Measurements from ENCODE around the gene AJAP1. TPM values are rescaled to one million over a fixed set of nuclear protein-coding genes. Genes with fewer than 3 reads are reported as not detected.

The AJAP1 gene
- total RNA-seq, 1 donor from 2014 or later, result 0.21 TPM

- Mint-ChIP-seq H3K36me3 (ENCODE audit: low read depth, unreplicated experiment) (no peaks in the 10 kb centered on the region), H3K4me1 (ENCODE audit: unreplicated experiment) (peaks cover 11% of the 10 kb centered on the region), H3K27me3 (ENCODE audit: unreplicated experiment) (peaks cover 7% of the 10 kb centered on the region), H3K9me3 (ENCODE audit: unreplicated experiment) (no peaks in the 10 kb centered on the region), H3K4me3 (ENCODE audit: unreplicated experiment) (no peak overlapping the region), H3K27ac (ENCODE audit: unreplicated experiment) (no peak overlapping the region)
- TF ChIP-seq, protein P1, sequence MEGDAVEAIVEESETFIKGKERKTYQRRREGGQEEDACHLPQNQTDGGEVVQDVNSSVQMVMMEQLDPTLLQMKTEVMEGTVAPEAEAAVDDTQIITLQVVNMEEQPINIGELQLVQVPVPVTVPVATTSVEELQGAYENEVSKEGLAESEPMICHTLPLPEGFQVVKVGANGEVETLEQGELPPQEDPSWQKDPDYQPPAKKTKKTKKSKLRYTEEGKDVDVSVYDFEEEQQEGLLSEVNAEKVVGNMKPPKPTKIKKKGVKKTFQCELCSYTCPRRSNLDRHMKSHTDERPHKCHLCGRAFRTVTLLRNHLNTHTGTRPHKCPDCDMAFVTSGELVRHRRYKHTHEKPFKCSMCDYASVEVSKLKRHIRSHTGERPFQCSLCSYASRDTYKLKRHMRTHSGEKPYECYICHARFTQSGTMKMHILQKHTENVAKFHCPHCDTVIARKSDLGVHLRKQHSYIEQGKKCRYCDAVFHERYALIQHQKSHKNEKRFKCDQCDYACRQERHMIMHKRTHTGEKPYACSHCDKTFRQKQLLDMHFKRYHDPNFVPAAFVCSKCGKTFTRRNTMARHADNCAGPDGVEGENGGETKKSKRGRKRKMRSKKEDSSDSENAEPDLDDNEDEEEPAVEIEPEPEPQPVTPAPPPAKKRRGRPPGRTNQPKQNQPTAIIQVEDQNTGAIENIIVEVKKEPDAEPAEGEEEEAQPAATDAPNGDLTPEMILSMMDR (IDR thresholded peaks at IDR 0.05; ENCODE audit: unreplicated experiment), result no peak
- no peak for DNase-seq (ENCODE audit: low spot score)
These were observed 79.2 kb downstream of the AJAP1 start for GRCh38 chr1:4733446-4734177.

DNA sequence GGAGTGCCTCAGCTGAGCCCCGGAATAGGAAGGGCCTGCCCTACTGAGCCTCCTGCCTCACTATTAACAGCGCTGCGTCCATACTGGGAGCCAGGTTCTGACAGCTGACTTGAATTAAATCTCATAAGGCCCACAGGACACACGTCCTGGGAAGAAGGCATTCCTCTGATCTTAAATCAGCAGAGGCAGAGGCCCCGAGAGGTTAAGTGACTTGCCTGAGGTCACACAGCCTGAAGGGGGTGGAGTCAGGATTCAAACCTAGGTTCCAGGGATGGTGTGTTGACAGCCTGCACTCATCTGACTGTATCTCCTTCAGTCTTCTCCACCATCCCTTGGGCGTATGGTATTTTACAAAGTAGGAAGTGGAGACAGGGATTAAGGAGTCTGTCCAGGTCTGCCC, 79.8 kb downstream of the AJAP1 start:
- Mint-ChIP-seq H3K4me3 (ENCODE audit: unreplicated experiment) (no peak overlapping the region), H3K36me3 (ENCODE audit: low read depth, unreplicated experiment) (no peaks in the 10 kb centered on the region), H3K27me3 (ENCODE audit: unreplicated experiment) (peaks cover 7% of the 10 kb centered on the region), H3K4me1 (ENCODE audit: unreplicated experiment) (peaks cover 11% of the 10 kb centered on the region), H3K27ac (ENCODE audit: unreplicated experiment) (no peak overlapping the region), H3K9me3 (ENCODE audit: unreplicated experiment) (no peaks in the 10 kb centered on the region)
- DNase-seq (ENCODE audit: low spot score), result no peak
- TF ChIP-seq, protein P1 (IDR thresholded peaks at IDR 0.05; ENCODE audit: unreplicated experiment), result no peak

- TF ChIP-seq, protein P1 (IDR thresholded peaks at IDR 0.05; ENCODE audit: unreplicated experiment), result no peak
- peaks cover 11% of the 10 kb centered on the region for H3K4me1 Mint-ChIP-seq (ENCODE audit: unreplicated experiment)
- DNase-seq (ENCODE audit: low spot score), result no peak
- H3K4me3 Mint-ChIP-seq (ENCODE audit: unreplicated experiment), result no peak overlapping the region
- H3K27me3 Mint-ChIP-seq (ENCODE audit: unreplicated experiment), result peaks cover 7% of the 10 kb centered on the region
- no peak overlapping the region for H3K27ac Mint-ChIP-seq (ENCODE audit: unreplicated experiment)
- no peaks in the 10 kb centered on the region for H3K9me3 Mint-ChIP-seq (ENCODE audit: unreplicated experiment)
- H3K36me3 Mint-ChIP-seq (ENCODE audit: low read depth, unreplicated experiment), result no peaks in the 10 kb centered on the region
These were observed 80.4 kb downstream of the AJAP1 start for GRCh38 chr1:4734791-4735190.

DNA sequence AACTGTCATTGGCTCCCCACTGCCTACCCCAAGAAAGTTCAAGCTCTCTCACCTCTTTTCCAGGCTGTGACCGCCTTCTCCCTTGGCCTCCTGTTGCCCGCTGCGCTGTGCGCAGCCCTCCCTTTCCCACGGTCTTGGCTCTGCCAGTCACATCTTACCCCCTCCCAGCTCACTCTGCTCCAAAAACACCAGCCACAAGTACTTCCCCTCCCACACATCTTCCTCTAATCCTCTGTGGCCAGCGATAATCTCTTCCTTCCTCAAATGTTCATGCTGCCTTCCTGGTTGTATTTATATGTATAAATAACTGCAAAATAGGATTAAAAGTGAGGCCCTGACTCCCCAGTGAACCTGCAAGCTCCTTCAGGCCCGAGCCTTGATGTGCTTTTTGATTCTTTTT, 81.8 kb downstream of the AJAP1 start:
- no peaks in the 10 kb centered on the region for H3K36me3 Mint-ChIP-seq (ENCODE audit: low read depth, unreplicated experiment)
- TF ChIP-seq, protein P1 (IDR thresholded peaks at IDR 0.05; ENCODE audit: unreplicated experiment), result no peak
- H3K4me1 Mint-ChIP-seq (ENCODE audit: unreplicated experiment), result peaks cover 11% of the 10 kb centered on the region
- no peak overlapping the region for H3K27ac Mint-ChIP-seq (ENCODE audit: unreplicated experiment)
- DNase-seq (ENCODE audit: low spot score), result no peak
- H3K9me3 Mint-ChIP-seq (ENCODE audit: unreplicated experiment), result no peaks in the 10 kb centered on the region
- no peak overlapping the region for H3K4me3 Mint-ChIP-seq (ENCODE audit: unreplicated experiment)
- peaks cover 9% of the 10 kb centered on the region for H3K27me3 Mint-ChIP-seq (ENCODE audit: unreplicated experiment)

- Mint-ChIP-seq H3K27ac (ENCODE audit: unreplicated experiment) (no peak overlapping the region), H3K36me3 (ENCODE audit: low read depth, unreplicated experiment) (no peaks in the 10 kb centered on the region), H3K27me3 (ENCODE audit: unreplicated experiment) (peaks cover 2% of the 10 kb centered on the region)
These were observed 87.5 kb downstream of the AJAP1 start for GRCh38 chr1:4741876-4742423.

More at GRCh38 chr1:4741876-4742423, 87.5 kb downstream of the AJAP1 start:
- no peaks in the 10 kb centered on the region for H3K4me1 Mint-ChIP-seq (ENCODE audit: unreplicated experiment)
- no peaks in the 10 kb centered on the region for H3K9me3 Mint-ChIP-seq (ENCODE audit: unreplicated experiment)
- H3K4me3 Mint-ChIP-seq (ENCODE audit: unreplicated experiment), result no peak overlapping the region
- no peak for DNase-seq (ENCODE audit: low spot score)
- TF ChIP-seq, protein P1 (IDR thresholded peaks at IDR 0.05; ENCODE audit: unreplicated experiment), result no peak
